NCI-H526 treated with DMSO at 0.1 percent for 48 hours (cell line): ENCODE results near the gene MFN2.

ENCODE experiments used
- DNase-seq: peaks from one replicate; lab custom pipeline; 2025; lab: John Stamatoyannopoulos, UW

The MFN2 gene

GRCh38 chr1:11960276-11960675 lies 20.0 kb upstream of the MFN2 start:
- no peak for DNase-seq

DNA sequence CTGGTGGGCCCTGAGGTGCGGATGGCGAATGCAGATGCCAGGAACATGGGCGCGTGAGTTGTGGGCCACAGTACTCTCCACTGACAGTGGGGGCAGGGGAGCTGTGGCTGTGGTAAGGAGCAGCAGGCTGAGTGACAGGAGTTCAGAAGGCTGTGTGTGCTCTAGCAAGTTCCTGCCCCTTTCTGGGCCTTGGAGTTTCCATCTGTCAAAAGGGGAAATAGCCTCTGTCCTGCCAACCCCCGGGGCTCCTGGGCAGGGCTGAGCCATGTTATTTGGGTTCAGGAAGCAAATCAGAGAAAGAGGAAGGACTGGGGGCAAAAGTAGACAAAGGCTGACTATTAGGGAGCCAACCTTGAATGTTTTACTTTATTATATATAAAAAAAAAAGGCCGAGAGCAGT lies 19.5 kb upstream of the MFN2 start:
- no peak for DNase-seq

DNA sequence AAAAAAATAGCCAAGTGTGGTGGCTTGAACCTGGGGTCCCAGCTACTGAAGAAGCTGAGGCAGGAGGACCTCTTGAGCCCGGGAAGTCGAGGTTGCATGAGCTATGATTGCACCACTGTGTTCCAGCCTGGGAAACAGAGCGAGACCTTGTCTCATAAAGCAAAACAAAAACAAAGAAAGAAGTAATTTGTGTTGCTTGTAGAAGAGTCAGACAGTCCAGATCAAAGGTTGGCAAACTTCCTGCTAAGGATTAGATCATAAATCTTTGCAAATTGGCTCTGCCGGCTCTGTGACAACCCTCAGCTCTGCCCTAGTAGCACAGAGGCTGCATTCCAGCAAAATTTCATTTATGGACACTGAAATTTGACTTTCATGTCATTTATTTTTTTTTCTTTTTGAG lies 19.0 kb upstream of the MFN2 start:
- DNase-seq, result no peak

DNA sequence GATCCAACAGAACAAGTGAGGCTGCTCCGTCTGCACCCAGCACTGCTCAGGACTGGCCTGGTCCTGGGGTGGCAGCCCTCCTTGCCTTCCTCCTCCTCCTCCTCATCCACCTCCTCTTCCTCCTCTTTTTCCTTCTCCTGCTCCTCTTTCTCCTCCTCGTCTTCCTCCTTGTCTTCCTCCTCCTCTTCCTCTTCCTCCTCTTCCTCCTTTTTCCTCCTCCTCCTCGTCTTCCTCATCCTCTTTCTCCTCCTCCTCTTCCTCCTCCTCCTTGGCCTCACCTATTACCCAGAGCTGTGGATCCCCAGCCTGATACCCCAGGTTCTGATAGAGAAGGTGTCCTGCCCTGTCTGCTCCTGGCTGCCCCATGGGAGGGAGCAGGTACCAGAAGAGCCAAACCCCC lies 16.6 kb upstream of the MFN2 start:
- no peak for DNase-seq

- no peak for DNase-seq
Measured at GRCh38 chr1:11964656-11965055, 15.6 kb upstream of the MFN2 start.

DNA sequence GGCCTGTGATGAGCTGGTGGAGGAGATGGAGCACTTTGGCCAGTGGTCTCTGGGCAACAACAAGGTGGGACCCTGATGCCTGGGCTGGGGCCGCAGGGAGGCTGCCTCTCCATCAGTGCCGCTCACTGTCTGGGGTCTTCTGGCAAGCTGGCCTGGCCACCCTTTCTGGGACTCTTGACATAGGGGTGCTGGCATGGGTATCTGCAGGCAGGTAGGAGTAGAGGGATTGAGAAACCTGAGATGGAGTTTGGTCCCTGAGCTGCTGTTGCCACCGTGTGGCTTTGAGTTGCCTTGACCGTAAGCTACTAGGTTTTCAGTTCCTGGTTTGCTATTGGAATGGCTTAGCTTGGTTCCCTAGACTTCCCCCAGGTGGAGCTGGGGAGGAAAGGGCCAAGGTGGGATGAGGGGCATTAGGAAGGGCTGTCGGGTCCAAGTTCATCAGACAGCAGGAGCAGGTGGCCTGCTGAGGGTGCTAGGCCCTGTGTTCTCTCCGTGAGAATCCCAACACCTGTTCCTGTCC lies 13.2 kb upstream of the MFN2 start:
- peak; percentile 42 for DNase-seq

DNA sequence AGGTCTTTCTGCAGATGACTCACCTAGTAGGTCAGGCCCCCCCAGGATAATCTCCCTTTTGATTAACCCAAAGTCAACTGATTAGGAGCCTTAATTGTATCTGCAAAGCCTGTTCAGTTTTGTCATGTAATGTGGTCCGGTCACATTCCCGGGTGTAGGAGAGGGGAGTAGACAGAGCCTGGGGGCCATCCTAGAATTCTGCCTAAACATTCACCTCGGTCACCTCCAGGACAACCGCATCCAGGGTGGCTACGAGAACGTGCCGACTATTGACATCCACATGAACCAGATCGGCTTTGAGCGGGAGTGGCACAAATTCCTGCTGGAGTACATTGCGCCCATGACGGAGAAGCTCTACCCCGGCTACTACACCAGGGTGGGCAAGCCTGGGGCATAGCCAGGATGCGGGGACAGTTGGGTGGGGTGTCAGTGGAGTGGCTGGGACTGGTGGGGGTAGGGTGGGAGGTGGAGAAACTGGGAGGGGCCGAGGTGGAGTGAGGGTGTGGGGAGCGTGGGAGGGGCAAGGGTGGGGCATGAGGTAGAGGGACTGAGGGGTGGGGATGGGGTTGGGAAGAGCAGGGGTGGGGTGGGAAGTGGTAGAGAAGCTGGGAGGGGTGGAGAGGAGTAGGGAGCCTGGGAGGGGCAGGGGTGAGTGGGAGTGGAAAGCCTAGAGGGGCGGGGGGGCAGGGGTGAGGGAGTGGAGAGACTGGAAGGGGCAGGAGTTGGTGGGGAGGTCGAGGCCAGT lies 9.6 kb upstream of the MFN2 start:
- DNase-seq, result no peak

DNA sequence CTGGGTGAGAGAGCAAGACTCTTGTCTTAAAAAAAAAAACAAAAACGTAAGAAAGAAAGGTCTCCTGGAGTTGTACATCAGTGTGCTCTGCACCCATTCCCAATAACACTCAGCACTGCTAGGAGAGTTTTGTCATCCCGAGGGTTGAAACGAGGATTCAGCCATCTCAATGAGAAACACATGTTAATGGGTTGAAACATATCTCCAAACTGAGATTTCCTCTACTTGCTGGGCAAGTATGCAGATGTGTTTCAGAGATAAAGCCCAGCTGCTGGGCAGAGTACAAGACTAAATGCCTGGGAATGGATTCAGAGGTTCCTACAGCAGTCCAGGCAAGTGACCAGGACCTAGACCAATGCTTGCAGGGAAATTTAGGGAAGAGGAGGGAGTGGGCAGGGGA lies 2.6 kb upstream of the MFN2 start:
- DNase-seq, result no peak

- DNase-seq, result no peak
Measured at GRCh38 chr1:11978301-11978700, 1.9 kb upstream of the MFN2 start.

- no peak for DNase-seq
Measured at GRCh38 chr1:11979028-11979850, 1.0 kb upstream of the MFN2 start.

GRCh38 chr1:11980676-11980972 lies 380 bp downstream of the MFN2 start:
- DNase-seq, result no peak

DNA sequence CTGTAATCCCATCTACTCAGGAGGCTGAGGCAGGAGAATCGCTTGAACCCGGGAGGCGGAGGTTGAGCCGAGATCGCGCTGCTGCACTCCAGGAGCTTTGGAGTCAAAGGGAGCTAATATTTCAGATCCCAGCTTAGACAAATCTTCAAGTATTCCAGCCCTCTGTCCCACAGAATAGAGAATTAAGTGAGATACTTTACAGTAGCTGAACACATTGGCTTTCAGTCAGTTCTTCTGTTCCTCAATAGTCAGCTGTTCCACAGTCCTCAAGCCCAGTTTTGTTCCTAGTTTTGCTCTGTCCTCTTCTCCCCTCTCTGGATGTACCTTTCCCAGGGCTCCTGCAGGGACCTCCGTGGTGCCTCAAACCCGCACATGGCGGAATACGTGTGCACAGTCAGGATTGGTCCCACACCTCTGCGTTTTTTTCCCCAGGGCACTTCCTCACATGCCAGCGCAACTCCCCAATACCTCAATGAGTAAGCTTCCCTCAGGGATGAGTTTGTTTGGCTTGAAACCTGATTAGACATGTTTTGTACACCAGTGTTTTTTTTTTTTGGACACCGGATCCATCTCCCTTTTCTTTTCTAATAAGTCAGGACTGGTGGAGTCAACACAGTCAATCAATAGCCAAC lies 1.2 kb downstream of the MFN2 start:
- no peak for DNase-seq

DNA sequence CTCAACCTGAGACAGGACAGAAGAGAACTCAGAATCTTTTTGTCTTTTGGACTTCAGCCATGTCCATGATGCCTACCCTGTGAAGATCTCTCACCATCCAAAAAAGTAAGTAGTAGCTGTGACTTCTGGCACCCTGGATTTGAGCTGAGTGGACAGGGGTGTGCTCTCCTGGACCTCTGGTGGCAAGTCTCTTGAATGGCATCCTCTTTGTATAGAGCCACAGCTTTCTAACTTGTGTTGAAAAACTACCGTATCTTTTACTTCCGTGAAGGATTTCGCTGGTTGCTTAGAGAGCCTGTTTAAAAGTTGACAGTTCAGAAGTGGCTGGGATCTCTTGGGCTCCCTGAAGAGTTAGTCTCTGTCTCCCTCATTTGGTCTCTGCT lies 1.8 kb downstream of the MFN2 start:
- no peak for DNase-seq

DNA sequence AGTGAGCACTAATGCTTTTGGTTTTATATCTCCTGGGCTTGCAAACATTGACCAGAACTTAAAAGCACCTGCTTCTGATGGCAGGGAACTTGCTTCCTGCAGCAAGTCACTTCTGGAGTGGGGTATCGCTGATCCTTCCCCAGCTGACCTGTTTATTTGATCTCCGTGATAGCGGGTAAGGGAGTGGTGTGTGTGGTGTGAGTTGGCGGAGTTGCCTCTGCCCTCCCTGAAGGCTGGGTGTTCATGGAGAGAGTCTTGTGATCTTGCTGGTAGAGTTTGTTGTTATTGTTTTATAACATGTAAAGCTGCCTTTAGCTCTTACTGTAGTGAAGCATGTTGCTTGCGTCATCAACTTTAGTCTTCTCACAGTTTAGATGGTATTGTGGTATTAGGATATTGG lies 3.9 kb downstream of the MFN2 start:
- no peak for DNase-seq

DNA sequence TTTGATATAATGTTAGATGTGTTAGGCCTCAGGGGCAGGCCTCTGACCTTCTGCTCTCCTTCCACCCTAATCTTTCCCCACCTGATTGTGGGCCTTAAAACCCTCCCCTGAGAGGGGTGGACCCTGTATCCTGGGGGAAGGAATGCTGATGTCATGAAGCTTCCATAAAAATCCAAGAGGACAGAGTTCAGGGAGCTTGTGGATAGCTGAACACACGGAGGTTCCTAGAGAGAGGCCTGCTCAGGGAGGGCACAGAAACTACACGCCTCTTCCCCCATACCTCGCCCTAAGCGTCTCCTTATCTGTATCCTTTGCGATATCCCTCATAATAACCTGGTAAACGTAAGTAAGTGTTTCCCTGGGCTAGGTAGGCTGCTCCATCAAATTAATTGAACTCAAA lies 4.3 kb downstream of the MFN2 start:
- no peak for DNase-seq

GRCh38 chr1:11985171-11985570 lies 4.9 kb downstream of the MFN2 start:
- DNase-seq, result no peak

DNA sequence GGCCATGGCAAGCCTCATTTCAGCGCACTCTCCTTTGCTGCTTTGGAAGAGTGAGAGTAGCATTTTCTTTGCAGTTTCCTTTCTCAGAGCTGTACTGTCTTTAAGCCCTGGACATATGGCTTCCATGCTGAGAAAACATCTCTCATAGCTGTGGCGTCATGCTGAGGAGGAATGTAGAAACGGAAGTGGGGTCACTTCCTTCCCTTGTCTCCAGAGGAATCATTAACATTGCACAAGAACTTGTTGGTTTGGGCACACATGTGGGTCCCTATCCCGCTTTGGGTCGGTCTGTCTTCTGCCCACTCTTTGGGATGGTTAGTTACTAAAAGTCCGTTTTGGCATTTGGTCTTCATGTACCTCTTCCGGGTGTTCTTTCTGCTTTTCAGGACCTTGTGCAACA lies 5.6 kb downstream of the MFN2 start:
- no peak for DNase-seq

DNA sequence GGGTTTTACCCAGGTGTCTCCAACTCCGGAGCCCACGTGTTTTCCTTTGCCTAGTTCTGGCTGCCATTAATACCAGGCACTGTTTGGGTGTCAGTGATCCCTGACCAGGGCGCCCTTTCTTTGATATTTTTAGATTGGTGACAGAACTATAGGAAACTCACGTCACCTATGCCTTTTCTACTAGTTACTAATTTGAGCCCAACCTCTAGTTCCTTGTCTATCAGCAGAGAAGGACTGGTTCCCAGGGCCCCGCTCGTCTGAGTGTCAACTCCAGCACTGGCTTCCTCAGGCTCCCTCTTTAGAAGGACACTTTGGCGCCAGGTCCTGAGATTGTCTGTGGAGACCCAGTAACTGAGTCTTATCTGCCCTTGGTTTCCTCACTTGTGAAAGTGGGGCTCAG lies 9.4 kb downstream of the MFN2 start:
- no peak for DNase-seq

DNA sequence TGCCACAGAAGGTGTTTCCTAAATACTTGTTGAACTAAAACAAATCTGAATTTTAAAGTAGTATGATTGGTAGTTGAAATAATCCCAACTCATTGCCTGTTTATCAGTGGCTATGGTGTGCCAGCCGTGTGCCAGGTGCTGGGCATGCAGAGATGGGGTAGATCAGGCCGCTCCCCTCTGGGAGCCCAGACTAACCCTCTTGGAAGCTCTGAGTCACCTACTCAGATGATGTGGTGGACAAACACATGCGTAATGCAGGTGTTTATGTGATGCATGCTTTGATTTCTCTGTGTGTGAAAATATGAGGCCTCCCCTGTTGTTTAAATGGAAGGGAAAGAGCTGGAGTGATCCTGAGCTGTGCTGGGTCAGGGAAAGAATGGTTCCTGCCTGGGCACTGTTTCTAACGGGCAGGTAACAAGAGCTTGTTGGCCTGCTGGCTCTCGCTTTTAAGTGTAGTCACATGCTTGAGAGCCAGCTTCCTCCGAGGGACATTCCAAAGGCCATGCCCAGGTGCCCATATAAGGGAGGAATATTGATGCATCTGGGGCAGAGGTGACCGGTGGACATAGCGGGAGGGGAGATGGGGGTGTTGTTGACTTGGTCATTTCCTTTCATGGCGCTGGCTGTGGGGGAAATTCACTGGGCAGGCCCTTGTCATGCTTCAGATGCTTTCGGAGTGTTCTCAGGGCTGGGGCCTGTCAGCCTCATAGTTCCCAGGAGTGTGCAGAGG lies 10.2 kb downstream of the MFN2 start:
- no peak for DNase-seq

- no peak for DNase-seq
Measured at GRCh38 chr1:11991969-11992676, 11.9 kb downstream of the MFN2 start.

DNA sequence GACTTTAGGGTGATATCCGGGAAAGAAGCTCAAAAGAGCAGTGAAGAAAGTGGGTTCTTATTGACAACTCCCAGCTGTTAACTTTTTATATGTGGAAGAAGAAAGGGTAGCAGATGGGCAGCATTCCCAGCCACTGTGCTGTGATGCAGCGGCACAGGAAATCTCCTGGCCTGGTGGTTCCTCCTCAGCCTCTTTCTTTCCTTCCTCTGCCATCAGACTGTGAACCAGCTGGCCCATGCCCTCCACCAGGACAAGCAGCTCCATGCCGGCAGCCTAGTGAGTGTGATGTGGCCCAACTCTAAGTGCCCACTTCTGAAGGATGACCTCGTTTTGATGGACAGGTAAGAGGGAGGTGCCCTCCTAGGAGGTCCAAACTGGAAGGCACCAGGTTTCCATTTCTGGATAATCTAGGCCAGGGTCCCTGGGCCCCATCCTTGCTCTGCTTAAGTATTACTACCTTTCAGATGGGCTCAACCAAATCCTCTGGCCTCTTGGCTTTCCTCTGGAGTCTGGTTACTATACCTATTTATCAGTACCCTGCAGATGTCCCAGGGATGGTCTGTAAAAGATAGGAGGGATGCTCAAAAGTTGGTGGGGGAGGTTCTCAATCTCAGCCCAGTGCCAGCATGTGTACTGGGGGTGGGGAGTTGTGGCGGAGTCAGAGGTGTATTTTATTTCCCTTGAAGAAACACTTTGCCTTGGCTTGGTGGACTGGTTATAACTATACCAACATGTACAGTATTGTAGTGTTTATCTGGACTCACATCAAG lies 17.0 kb downstream of the MFN2 start:
- DNase-seq, result no peak
